ENCODE measurements around the gene LYZL6. TPM values are rescaled to one million over a fixed set of nuclear protein-coding genes. Genes with fewer than 3 reads are reported as not detected.

LYZL6 gene
- total RNA-seq, 1 donor from 2014 or later = not detected

- Mint-ChIP-seq H3K9me3 (no peaks in the 10 kb centered on the region), H3K36me3 (ENCODE audit: low read depth) (no peaks in the 10 kb centered on the region), H3K4me3 (no peak overlapping the region), H3K4me1 (peaks cover 20% of the 10 kb centered on the region), H3K27ac (ENCODE audit: unreplicated experiment) (no peak overlapping the region), H3K27me3 (ENCODE audit: low read depth) (no peaks in the 10 kb centered on the region)
- no peak for DNase-seq (ENCODE audit: low read depth, low spot score)
- TF ChIP-seq, protein P1, sequence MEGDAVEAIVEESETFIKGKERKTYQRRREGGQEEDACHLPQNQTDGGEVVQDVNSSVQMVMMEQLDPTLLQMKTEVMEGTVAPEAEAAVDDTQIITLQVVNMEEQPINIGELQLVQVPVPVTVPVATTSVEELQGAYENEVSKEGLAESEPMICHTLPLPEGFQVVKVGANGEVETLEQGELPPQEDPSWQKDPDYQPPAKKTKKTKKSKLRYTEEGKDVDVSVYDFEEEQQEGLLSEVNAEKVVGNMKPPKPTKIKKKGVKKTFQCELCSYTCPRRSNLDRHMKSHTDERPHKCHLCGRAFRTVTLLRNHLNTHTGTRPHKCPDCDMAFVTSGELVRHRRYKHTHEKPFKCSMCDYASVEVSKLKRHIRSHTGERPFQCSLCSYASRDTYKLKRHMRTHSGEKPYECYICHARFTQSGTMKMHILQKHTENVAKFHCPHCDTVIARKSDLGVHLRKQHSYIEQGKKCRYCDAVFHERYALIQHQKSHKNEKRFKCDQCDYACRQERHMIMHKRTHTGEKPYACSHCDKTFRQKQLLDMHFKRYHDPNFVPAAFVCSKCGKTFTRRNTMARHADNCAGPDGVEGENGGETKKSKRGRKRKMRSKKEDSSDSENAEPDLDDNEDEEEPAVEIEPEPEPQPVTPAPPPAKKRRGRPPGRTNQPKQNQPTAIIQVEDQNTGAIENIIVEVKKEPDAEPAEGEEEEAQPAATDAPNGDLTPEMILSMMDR (conservative IDR thresholded peaks at IDR 0.05) = no peak
Measured at GRCh38 chr17:35932586-35932985, 10.9 kb downstream of the LYZL6 start.

DNA sequence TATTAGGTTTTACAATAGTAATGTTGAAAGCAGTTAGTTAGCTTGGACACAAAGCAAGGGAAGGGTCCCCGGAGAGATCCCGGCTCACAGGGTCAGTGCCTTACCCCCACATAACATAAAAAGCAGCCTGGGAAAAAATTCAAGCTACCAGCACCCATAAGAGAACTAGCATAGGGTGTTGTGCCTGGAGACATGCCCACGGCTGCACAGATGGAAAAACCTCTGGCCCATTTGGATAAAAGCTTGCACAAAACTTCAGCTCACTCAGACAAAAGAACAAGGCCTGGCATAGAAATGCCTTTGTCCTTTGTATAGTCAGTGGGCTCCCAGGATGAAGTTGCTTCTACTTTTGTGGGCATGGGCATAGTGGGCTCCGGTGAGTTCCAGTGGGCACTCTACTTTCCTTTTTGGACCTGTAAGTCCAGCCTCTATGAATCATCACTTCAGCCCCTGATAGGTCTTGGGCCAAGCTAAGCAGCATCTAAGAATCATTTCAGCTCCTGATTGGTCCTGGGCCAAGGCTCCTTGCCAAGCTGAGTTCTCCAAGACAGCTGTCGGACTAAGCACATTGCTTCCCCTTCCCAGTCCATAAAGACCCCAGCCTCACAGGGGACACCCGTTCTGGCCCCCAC lies 11.6 kb downstream of the LYZL6 start:
- peaks cover 20% of the 10 kb centered on the region for H3K4me1 Mint-ChIP-seq

GRCh38 chr17:35930211-35931065 lies 13.1 kb downstream of the LYZL6 start, which contains the start of gene RDM1:
Gene RDM1, minus strand, starts transcription at chr17:35930773. Its CDS starts 46 bp downstream, at chr17:35930727.
- Mint-ChIP-seq H3K27me3 (ENCODE audit: low read depth) (no peaks in the 10 kb centered on the region), H3K9me3 (no peaks in the 10 kb centered on the region), H3K4me1 (peaks cover 20% of the 10 kb centered on the region), H3K36me3 (ENCODE audit: low read depth) (no peaks in the 10 kb centered on the region), H3K27ac (ENCODE audit: unreplicated experiment) (peak within 1 kb of the TSS; percentile 81), H3K4me3 (peak within 1 kb of the TSS; percentile 96)
- TF ChIP-seq, protein P1 (conservative IDR thresholded peaks at IDR 0.05) = no peak
- peak; percentile 75 for DNase-seq (ENCODE audit: low read depth, low spot score)

More for the DNA sequence above, 11.6 kb downstream of the LYZL6 start:
- Mint-ChIP-seq H3K36me3 (ENCODE audit: low read depth) (no peaks in the 10 kb centered on the region), H3K27ac (ENCODE audit: unreplicated experiment) (no peak overlapping the region), H3K4me3 (no peak overlapping the region), H3K9me3 (no peaks in the 10 kb centered on the region), H3K27me3 (ENCODE audit: low read depth) (no peaks in the 10 kb centered on the region)
- TF ChIP-seq, protein P1 (conservative IDR thresholded peaks at IDR 0.05) = no peak
- no peak for DNase-seq (ENCODE audit: low read depth, low spot score)

DNA sequence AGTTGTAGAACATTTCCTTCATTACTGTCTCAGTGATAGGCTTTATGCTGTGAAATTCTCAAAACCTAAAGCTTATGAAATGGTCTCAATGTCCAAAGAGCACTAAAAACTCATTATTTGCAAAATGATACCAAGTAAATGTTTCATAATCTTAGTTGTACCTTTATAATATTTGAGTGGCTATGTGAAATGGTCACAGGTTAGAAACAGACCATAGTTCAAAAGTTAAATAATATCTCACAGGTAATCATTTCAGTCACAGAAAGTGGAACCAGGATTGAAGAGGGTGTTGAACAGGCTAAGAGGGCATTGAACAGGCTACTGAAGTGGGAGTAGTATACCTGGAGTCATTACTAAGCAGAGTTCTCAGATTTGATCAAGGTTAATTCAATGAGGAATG lies 15.8 kb downstream of the LYZL6 start:
- H3K4me3 Mint-ChIP-seq = peak overlapping the region; percentile 27

GRCh38 chr17:35923609-35924114 lies 19.9 kb downstream of the LYZL6 start:
- DNase-seq (ENCODE audit: low read depth, low spot score) = no peak
- Mint-ChIP-seq H3K4me1 (no peaks in the 10 kb centered on the region), H3K9me3 (no peaks in the 10 kb centered on the region), H3K27me3 (ENCODE audit: low read depth) (no peaks in the 10 kb centered on the region), H3K36me3 (ENCODE audit: low read depth) (peaks cover 3% of the 10 kb centered on the region), H3K4me3 (no peak overlapping the region), H3K27ac (ENCODE audit: unreplicated experiment) (no peak overlapping the region)
- TF ChIP-seq, protein P1 (conservative IDR thresholded peaks at IDR 0.05) = no peak

More for the DNA sequence above, 15.8 kb downstream of the LYZL6 start:
- H3K36me3 Mint-ChIP-seq (ENCODE audit: low read depth) = no peaks in the 10 kb centered on the region
- no peaks in the 10 kb centered on the region for H3K27me3 Mint-ChIP-seq (ENCODE audit: low read depth)
- H3K4me1 Mint-ChIP-seq = peaks cover 20% of the 10 kb centered on the region
- no peaks in the 10 kb centered on the region for H3K9me3 Mint-ChIP-seq
- TF ChIP-seq, protein P1 (conservative IDR thresholded peaks at IDR 0.05) = no peak
- no peak overlapping the region for H3K27ac Mint-ChIP-seq (ENCODE audit: unreplicated experiment)
- no peak for DNase-seq (ENCODE audit: low read depth, low spot score)
